GM19043 (cell line): ENCODE measurements around the gene RNF113B.

ENCODE experiments used
- ATAC-seq: cut with Tn5 transposase; IDR thresholded peaks from one replicate; pipeline ENCODE4 v1.9.1; 2021; ENCODE audit warnings: low read depth; ENCODE audit not compliant: unreplicated experiment

Gene RNF113B

GRCh38 chr13:98143157-98143553 lies 33.9 kb downstream of the RNF113B start:
- ATAC-seq: peak; percentile 33

GRCh38 chr13:98142380-98143156 lies 34.5 kb downstream of the RNF113B start, which contains the start of gene FARP1:
TSS of gene FARP1 (plus strand) at chr13:98143094. CDS start at chr13:98213243, 70,149 bp downstream.
- peak; percentile 75 for ATAC-seq

- ATAC-seq: no peak
Observed at GRCh38 chr13:98141509-98142379, 35.3 kb downstream of the RNF113B start.

DNA sequence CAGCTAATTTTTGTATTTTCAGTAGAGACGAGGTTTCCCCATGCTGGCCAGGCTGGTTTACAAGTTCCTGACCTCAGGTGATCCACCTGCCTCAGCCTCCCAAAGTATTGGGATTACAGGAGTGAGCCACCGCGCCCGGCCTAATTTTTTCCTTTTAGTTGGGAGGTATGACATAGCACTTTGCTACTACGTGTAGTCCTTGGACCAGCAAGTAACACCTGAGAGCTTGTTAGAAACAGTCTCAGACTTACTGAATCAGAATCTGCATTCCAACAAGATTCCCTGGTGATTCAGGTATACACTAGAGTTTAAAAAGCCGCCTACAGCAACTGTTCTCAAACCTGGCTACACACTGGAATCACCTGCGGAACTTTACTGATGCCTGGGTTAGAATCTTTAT lies 36.0 kb downstream of the RNF113B start:
- ATAC-seq: no peak

- no peak for ATAC-seq
Observed at GRCh38 chr13:98134901-98135300, 42.2 kb downstream of the RNF113B start.

DNA sequence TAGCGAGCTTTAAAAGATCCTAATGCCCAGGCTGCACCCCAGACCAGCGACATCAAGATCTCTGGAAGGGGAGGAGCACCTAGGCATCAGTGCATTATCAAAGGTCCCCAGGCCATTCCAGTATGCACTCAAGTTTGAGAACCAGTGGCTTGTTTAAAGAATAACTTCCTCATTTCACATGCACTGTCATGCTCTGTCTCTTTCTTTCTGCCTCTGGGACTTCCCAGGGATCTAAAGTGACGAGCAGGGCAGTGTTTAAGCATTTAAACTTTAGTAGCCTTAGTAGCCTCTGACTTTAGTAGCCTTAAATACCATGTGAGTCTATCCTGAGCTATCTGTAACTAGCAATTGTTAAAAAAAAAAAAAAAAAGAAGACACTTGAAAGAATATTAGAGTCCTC lies 43.1 kb downstream of the RNF113B start:
- peak; percentile 95 for ATAC-seq

DNA sequence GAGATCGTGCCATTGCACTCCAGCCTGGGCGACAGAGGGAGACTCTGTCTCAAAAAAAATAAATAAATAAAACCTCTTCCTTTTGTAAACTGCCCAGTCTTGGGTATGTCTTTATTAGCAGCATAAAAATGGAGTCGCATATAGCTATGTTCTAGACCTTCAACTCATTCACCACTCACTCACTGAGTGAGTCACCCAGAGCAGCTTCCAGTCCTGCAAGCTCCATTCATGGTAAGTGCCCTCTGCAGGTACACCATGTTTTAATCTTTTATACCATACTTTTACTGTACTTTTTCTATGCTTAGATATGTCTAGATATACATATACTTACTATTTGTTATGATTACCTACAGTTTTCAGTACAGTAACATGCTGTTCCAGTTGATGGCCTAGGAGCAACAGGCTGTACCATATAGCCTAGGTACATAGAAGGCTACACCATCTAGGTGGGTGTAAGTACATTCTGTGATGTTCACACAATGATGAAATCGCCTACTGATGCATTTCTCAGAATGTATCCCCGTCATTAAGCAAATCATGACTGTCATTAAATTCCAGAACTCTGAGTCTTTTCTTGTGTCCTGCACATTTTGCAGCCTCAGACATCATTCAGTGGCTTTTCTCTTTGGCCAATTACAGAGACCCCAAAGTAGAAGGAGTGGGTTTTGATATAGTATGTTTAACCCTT lies 47.9 kb downstream of the RNF113B start:
- ATAC-seq: no peak
